ENCODE data around the gene CTDP1. TPM values are rescaled to one million over a fixed set of nuclear protein-coding genes. Genes with fewer than 3 reads are reported as not detected.

CTDP1 gene
- total RNA-seq, 1 experiment from 2014 or later = 33.7 TPM

DNA sequence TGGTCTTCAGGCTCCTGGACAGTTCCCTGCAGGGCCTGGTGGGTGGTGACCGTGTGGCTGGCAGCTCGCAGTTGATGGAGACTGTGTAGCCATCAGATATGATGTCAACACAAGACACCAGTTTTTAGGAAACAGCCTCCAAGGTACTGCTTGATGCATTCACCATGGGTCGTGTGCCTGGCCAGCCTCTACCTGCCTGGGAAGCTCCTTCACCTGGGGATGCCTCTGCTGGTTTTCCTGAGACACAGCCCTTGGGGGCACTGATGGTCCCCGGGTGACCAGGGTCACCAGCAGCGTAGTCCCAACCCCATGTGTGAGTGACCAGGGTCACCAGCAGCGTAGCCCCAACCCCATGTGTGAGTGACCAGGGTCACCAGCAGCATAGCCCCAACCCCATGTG, 84.5 kb downstream of the CTDP1 start:
- Mint-ChIP-seq H3K27me3 (ENCODE audit: low read depth) (peaks cover 31% of the 10 kb centered on the region), H3K4me3 (no peak overlapping the region), H3K27ac (no peak overlapping the region), H3K4me1 (no peaks in the 10 kb centered on the region), H3K9me3 (peaks cover 28 to 47% of the 10 kb centered on the region in 2 experiments), H3K36me3 (ENCODE audit: insufficient read depth in 1 of 3, low read depth in 3 of 3) (peaks cover 0 to 2% (median 2%) of the 10 kb centered on the region in 3 experiments; a peak in 3 of 7 replicates)
- Histone ChIP-seq H3K9me3 (ENCODE audit: control insufficient read depth, low read depth, low read length) (no peaks in the 10 kb centered on the region), H3K9ac (ENCODE audit: extremely low read depth, insufficient read length, low read length) (no peak overlapping the region), H4K5ac (ENCODE audit: insufficient read length, low read depth, low read length) (no peak overlapping the region), H3K4me1 (ENCODE audit: insufficient read depth, low read length) (no peaks in the 10 kb centered on the region), H2BK12ac (ENCODE audit: insufficient read length, low read depth, low read length) (no peak overlapping the region), H2AFZ (ENCODE audit: low read length) (no peak overlapping the region), H3K14ac (ENCODE audit: insufficient read depth, low read length) (no peak overlapping the region), H3K79me2 (ENCODE audit: insufficient read depth, low read length) (no peaks in the 10 kb centered on the region), H3K56ac (ENCODE audit: insufficient read length, low read depth, low read length) (no peak overlapping the region), H3K27ac (ENCODE audit: insufficient read length, low read depth, low read length) (no peak overlapping the region), H4K8ac (replicated peaks; ENCODE audit: insufficient read length, low read depth, low read length) (no peak overlapping the region), H4K91ac (ENCODE audit: insufficient read length, low read depth, low read length) (no peak overlapping the region), H3K79me1 (ENCODE audit: insufficient read depth, low read depth, low read length, poor library complexity, severe bottlenecking) (no peaks in the 10 kb centered on the region), H3K4me2 (ENCODE audit: insufficient read depth, insufficient read length, low read length) (no peak overlapping the region), H3K4ac (ENCODE audit: low read depth, low read length) (no peak overlapping the region), H3K18ac (ENCODE audit: insufficient read length, low read depth, low read length) (no peak overlapping the region), H2BK20ac (ENCODE audit: low read depth, low read length, poor library complexity, severe bottlenecking) (no peak overlapping the region), H3K23me2 (ENCODE audit: insufficient read length, low read depth, low read length, poor library complexity, severe bottlenecking) (no peaks in the 10 kb centered on the region), H2BK15ac (ENCODE audit: low read depth, low read length) (no peak overlapping the region), H3T11ph (ENCODE audit: low read length) (no peak overlapping the region), H4K20me1 (ENCODE audit: control insufficient read depth, insufficient read depth, insufficient read length) (no peaks in the 10 kb centered on the region), H2BK120ac (ENCODE audit: low read depth, low read length, poor library complexity, severe bottlenecking) (no peak overlapping the region), H3K23ac (ENCODE audit: insufficient read length, low read depth, low read length) (no peak overlapping the region), H3K27me3 (ENCODE audit: insufficient read depth, low read length) (no peaks in the 10 kb centered on the region), H2BK5ac (ENCODE audit: insufficient read length, low read length) (no peak overlapping the region), H2AK5ac (ENCODE audit: insufficient read length, low read length) (no peak overlapping the region)
- no peak for TF ChIP-seq CTCF (conservative IDR thresholded peaks at IDR 0.05)
- no peak for DNase-seq
- WGBS (ENCODE audit: extremely low coverage, insufficient read length, low lambda C conversion rate) = no CpG with 5 or more reads among the region's 6 CpGs

Data from H9 (cell line).